HCT116 (cell line): ENCODE results near the gene CELA2A. TPM values are rescaled to one million over a fixed set of nuclear protein-coding genes. Genes with fewer than 3 reads are reported as not detected.

Experiments
- ATAC-seq: fragments of 200-7000 bp; cut with Tn5 transposase; 2 replicates; pipeline ENCODE4 v1.9.1; 2020; ENCODE audit warnings: mild to moderate bottlenecking, moderate library complexity
- BruUV-seq: library from RNA; stranded (reverse); fragments of 400-500 nt; replicated peaks from 2 replicates; lab custom pipeline; 2021; lab: Mats Ljungman, UMichigan
- CTCF ChIA-PET: fragments of 300-600 bp; sonication (Branson Sonifier 250); formaldehyde crosslinking; loops from one replicate; lab custom pipeline; 2021; ENCODE audit warnings: antibody characterized with exemption; lab: Charles Lee
- POLR2A ChIA-PET: fragments of 300-600, 350-600 bp; sonication (Branson Sonifier 250); formaldehyde crosslinking; loops from one replicate; lab custom pipeline; 2021; ENCODE audit warnings: antibody characterized with exemption; lab: Charles Lee
- RAD21 ChIA-PET, 2 experiments: fragments of 300-600 bp; sonication (Branson Sonifier 250); formaldehyde crosslinking; loops; one replicate each; lab custom pipeline; 2023; ENCODE audit warnings: low total read pairs in 2 of 2; ENCODE audit not compliant: uncharacterized antibody in 2 of 2, unreplicated experiment in 2 of 2, low non-redundant PET in 1 of 2; lab: Charles Lee
- DNase-seq: peaks from one replicate; pipeline ENCODE4 v3.0.0-alpha.2; 2010; ENCODE audit warnings: low read depth, low spot score
- H2AFZ ChIP-seq: fragments of 200-600 bp; shearing (Covaris generic), sonication (generic); 2 replicates; pipeline ENCODE4 v1.6.1; 2017; ENCODE audit warnings: low read depth, mixed run types, mixed read lengths, antibody characterized with exemption, low read length; ENCODE audit not compliant: poor library complexity, severe bottlenecking
- H3K27ac ChIP-seq: 2 replicates; pipeline ENCODE4 v1.5.1; 2012; ENCODE audit warnings: low read depth, low read length
- H3K27me3 ChIP-seq: fragments of 200-600 bp; sonication (generic); 2 replicates; pipeline ENCODE4 v1.6.1; 2016; ENCODE audit warnings: mixed run types, low read length, mixed read lengths; ENCODE audit not compliant: insufficient read depth
- H3K36me3 ChIP-seq, 2 experiments: fragments of 200-500 bp in 1 of 2; fragments of 200-600 bp in 1 of 2; sonication (Bioruptor generic) in 1 of 2; sonication (generic) in 1 of 2; 2 replicates each; pipeline versions ENCODE4 v1.5.1 to v1.6.1; 2014 to 2016; ENCODE audit warnings: low read length in 2 of 2, inconsistent platforms in 1 of 2, mixed read lengths in 1 of 2, mixed run types in 1 of 2; ENCODE audit not compliant: insufficient read depth in 2 of 2, control insufficient read depth in 1 of 2
- H3K4me1 ChIP-seq, 2 experiments: fragments of 200-600 bp in 1 of 2; sonication (generic) in 1 of 2; 2 replicates each; pipeline versions ENCODE4 v1.5.1 to v1.6.1; 2012 to 2017; ENCODE audit warnings: low read length in 2 of 2, inconsistent platforms in 1 of 2, mild to moderate bottlenecking in 1 of 2, mixed read lengths in 1 of 2, mixed run types in 1 of 2, moderate library complexity in 1 of 2; ENCODE audit not compliant: insufficient read depth in 2 of 2, control insufficient read depth in 1 of 2
- H3K4me2 ChIP-seq: fragments of 200-600 bp; sonication (generic); 2 replicates; pipeline ENCODE4 v1.6.1; 2017; ENCODE audit warnings: mixed run types, low read length, mixed read lengths
- H3K4me3 ChIP-seq, 2 experiments: fragments of 200-600 bp in 1 of 2; sonication (generic) in 1 of 2; replicated peaks in 1 of 2; 2 replicates each; pipeline ENCODE4 v1.5.1; 2011 to 2016; ENCODE audit warnings: low read length in 2 of 2, control low read depth in 1 of 2, low read depth in 1 of 2, mild to moderate bottlenecking in 1 of 2, mixed read lengths in 1 of 2, mixed run types in 1 of 2
- H3K79me2 ChIP-seq: fragments of 200-600 bp; sonication (generic); 2 replicates; pipeline ENCODE4 v1.6.1; 2017; ENCODE audit warnings: mild to moderate bottlenecking, mixed run types, low read length, moderate library complexity, mixed read lengths; ENCODE audit not compliant: insufficient read depth
- H3K9ac ChIP-seq: fragments of 200-600 bp; sonication (generic); 2 replicates; pipeline ENCODE4 v1.6.1; 2016; ENCODE audit warnings: low read length, mixed read lengths
- H3K9me2 ChIP-seq: fragments of 200-600 bp; sonication (generic), shearing (Covaris generic); 2 replicates; pipeline ENCODE4 v1.6.1; 2017; ENCODE audit warnings: mixed run types, mild to moderate bottlenecking, moderate library complexity; ENCODE audit not compliant: insufficient read depth
- H3K9me3 ChIP-seq, 2 experiments: fragments of 200-500 bp in 1 of 2; fragments of 200-600 bp in 1 of 2; sonication (Bioruptor generic) in 1 of 2; sonication (generic) in 1 of 2; 2 replicates each; pipeline ENCODE4 v1.6.1; 2014 to 2017; ENCODE audit warnings: low read length in 2 of 2, mixed read lengths in 2 of 2, inconsistent platforms in 1 of 2, low read depth in 1 of 2, mild to moderate bottlenecking in 1 of 2, mixed run types in 1 of 2, moderate library complexity in 1 of 2; ENCODE audit not compliant: control insufficient read depth in 1 of 2, insufficient read depth in 1 of 2
- H4K20me1 ChIP-seq: fragments of 200-600 bp; sonication (generic), shearing (Covaris generic); 2 replicates; pipeline ENCODE4 v1.6.1; 2017; ENCODE audit warnings: mixed run types, mild to moderate bottlenecking, moderate library complexity; ENCODE audit not compliant: insufficient read depth
- CBX3 ChIP-seq: IDR thresholded peaks from 2 replicates; pipeline ENCODE4 v1.6.1; 2012; ENCODE audit warnings: low read depth
- CEBPB ChIP-seq: IDR thresholded peaks from 2 replicates; pipeline ENCODE4 v1.6.1; 2012; ENCODE audit warnings: low read depth
- CTCF ChIP-seq, 3 experiments: fragments of 200-600 bp in 1 of 3; sonication (generic) in 1 of 3; IDR thresholded peaks in 2 of 3; conservative IDR thresholded peaks in 1 of 3; 2 replicates each; pipeline ENCODE4 v1.5.1; 2012 to 2017; ENCODE audit warnings: low read depth in 2 of 3, low read length in 2 of 3, antibody characterized with exemption in 1 of 3, borderline replicate concordance in 1 of 3, control low read depth in 1 of 3, mild to moderate bottlenecking in 1 of 3, mixed read lengths in 1 of 3, mixed run types in 1 of 3, moderate library complexity in 1 of 3; ENCODE audit not compliant: insufficient read depth in 1 of 3
- ELF1 ChIP-seq: IDR thresholded peaks from 2 replicates; pipeline ENCODE4 v1.6.1; 2012; ENCODE audit warnings: low read depth, borderline replicate concordance
- EZH2 ChIP-seq: fragments of 200-600 bp; sonication (generic); IDR thresholded peaks from 2 replicates; pipeline ENCODE4 v1.6.1; 2017; ENCODE audit warnings: antibody characterized with exemption, mixed run types
- SIN3A ChIP-seq: IDR thresholded peaks from 2 replicates; pipeline ENCODE4 v1.6.1; 2012; ENCODE audit warnings: low read depth
- ZFX ChIP-seq: fragments of 450-650 bp; IDR thresholded peaks from 2 replicates; pipeline ENCODE4 v1.6.1; 2017
- ZNF274 ChIP-seq: fragments of 200-500 bp; sonication (Bioruptor generic); IDR thresholded peaks from 2 replicates; pipeline ENCODE4 v1.6.1; 2014; ENCODE audit warnings: mild to moderate bottlenecking, low read depth, low read length, inconsistent platforms
- intact Hi-C: fragments of 100-400 bp; cut with micrococcal nuclease; formaldehyde crosslinking; loops from 2 replicates; pipeline ENCODE4 v1.10.0; 2022
- total RNA-seq: library from RNA; stranded (reverse); gene quantifications from one replicate; pipeline ENCODE4 v1.2.1, GENCODE V29; 2021; ENCODE audit not compliant: unreplicated experiment
- TF ChIP-seq, protein P1 (sequence below): IDR thresholded peaks from 2 replicates; pipeline ENCODE4 v1.6.1; 2011; ENCODE audit warnings: mild to moderate bottlenecking, low read length, moderate library complexity; ENCODE audit not compliant: insufficient replicate concordance; ENCODE audit errors: extremely low read depth

The CELA2A gene
- total RNA-seq, 1 experiment from 2014 or later = 1.6 TPM

DNA sequence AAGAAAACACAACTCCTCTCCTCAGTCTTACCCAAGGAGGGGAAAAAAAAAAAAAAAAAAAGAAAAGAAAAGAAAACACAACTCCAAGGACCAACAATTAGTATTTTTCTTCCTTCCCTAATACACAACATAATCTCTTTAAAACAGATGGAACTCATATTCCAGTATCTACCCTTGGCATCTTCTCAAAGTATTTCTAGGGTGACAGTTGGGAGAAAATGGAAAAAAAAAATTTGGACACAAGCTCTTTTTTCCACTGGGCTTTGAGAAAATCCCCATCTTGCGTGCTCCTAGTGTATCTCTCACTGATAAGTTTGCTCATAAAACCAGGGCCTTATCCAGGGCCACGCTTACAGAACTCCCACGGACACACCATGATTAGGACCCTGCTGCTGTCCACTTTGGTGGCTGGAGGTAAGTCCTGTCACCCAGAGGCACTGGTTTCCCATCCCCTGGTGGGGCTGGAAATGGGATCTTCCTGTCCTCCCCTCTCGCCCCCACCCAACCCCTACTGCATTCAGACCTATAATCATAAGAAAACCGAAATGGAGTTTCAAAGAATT, 19.3 kb downstream of the CELA2A start, which contains the start of gene CELA2B:
Gene CELA2B (plus strand): TSS at position 353 of the 563 bp plus-strand sequence. CDS start 22 bp downstream, at position 375.
- H3K36me3 ChIP-seq = no peaks in the 10 kb centered on the region
- ATAC-seq (no peak), DNase-seq (no peak)
- TF ChIP-seq CBX3 (no peak), ELF1 (no peak), CEBPB (no peak), CTCF (IDR thresholded peaks at IDR 0.05 in 2 of 3, conservative IDR thresholded peaks at IDR 0.05 in 1 of 3; ENCODE audit: borderline replicate concordance in 1 of 3, insufficient read depth in 1 of 3, low read depth in 2 of 3, low read length in 2 of 3) (no peak), SIN3A (no peak), EZH2 (no peak), ZFX (no peak), ZNF274 (no peak)
- TF ChIP-seq, protein P1, sequence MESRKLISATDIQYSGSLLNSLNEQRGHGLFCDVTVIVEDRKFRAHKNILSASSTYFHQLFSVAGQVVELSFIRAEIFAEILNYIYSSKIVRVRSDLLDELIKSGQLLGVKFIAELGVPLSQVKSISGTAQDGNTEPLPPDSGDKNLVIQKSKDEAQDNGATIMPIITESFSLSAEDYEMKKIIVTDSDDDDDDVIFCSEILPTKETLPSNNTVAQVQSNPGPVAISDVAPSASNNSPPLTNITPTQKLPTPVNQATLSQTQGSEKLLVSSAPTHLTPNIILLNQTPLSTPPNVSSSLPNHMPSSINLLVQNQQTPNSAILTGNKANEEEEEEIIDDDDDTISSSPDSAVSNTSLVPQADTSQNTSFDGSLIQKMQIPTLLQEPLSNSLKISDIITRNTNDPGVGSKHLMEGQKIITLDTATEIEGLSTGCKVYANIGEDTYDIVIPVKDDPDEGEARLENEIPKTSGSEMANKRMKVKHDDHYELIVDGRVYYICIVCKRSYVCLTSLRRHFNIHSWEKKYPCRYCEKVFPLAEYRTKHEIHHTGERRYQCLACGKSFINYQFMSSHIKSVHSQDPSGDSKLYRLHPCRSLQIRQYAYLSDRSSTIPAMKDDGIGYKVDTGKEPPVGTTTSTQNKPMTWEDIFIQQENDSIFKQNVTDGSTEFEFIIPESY = no peak
- H3K27ac ChIP-seq = no peak within 1 kb of the TSS
- no peaks in the 10 kb centered on the region for H3K4me1 ChIP-seq
- no peak within 1 kb of the TSS for H3K9ac ChIP-seq
- CTCF ChIA-PET = no interaction called here
- H3K4me2 ChIP-seq = no peak within 1 kb of the TSS
- H3K27me3 ChIP-seq = no peaks in the 10 kb centered on the region
- POLR2A ChIA-PET = no interaction called here
- RAD21 ChIA-PET = no interaction called here
- H3K4me3 ChIP-seq = no peak within 1 kb of the TSS
- no peaks in the 10 kb centered on the region for H3K9me2 ChIP-seq
- H3K79me2 ChIP-seq = no peaks in the 10 kb centered on the region
- H2AFZ ChIP-seq = no peak within 1 kb of the TSS
- no peaks in the 10 kb centered on the region; a peak in 1 of 4 replicates for H3K9me3 ChIP-seq
- no TSS peak for BruUV-seq
- intact Hi-C loops = loop anchor here (1.0 kb wide), 1 partner anchor 20 kb away; the partner anchor contains the start of gene CELA2A
- H4K20me1 ChIP-seq = no peaks in the 10 kb centered on the region
